GM18907 (cell line): ENCODE data around the gene MAP1B.

Experiments used
- ATAC-seq: cut with Tn5 transposase; IDR thresholded peaks from one replicate; pipeline ENCODE4 v1.9.1; 2021; ENCODE audit warnings: mild to moderate bottlenecking, moderate library complexity; ENCODE audit not compliant: unreplicated experiment

Gene MAP1B

GRCh38 chr5:72093824-72094223 is 13.5 kb upstream of the MAP1B start:
- no peak for ATAC-seq

GRCh38 chr5:72096602-72097188 is 10.6 kb upstream of the MAP1B start:
- ATAC-seq: no peak

GRCh38 chr5:72101828-72102227 is 5.4 kb upstream of the MAP1B start:
- no peak for ATAC-seq

GRCh38 chr5:72106817-72107130 is 501 bp upstream of the MAP1B start:
- no peak for ATAC-seq

- no peak for ATAC-seq
Observed at GRCh38 chr5:72107901-72108201, 576 bp downstream of the MAP1B start.

GRCh38 chr5:72108202-72109061 is 1.2 kb downstream of the MAP1B start:
- no peak for ATAC-seq

GRCh38 chr5:72109062-72109411 is 1.8 kb downstream of the MAP1B start:
- no peak for ATAC-seq

GRCh38 chr5:72109625-72110024 is 2.4 kb downstream of the MAP1B start:
- ATAC-seq: no peak

GRCh38 chr5:72110394-72111013 is 3.2 kb downstream of the MAP1B start:
- no peak for ATAC-seq

- no peak for ATAC-seq
Observed at GRCh38 chr5:72112389-72112788, 5.1 kb downstream of the MAP1B start.

- no peak for ATAC-seq
Observed at GRCh38 chr5:72114629-72115028, 7.4 kb downstream of the MAP1B start.

GRCh38 chr5:72115296-72115695 is 8.0 kb downstream of the MAP1B start:
- no peak for ATAC-seq

GRCh38 chr5:72117307-72117706 is 10.0 kb downstream of the MAP1B start:
- ATAC-seq: no peak

- no peak for ATAC-seq
Observed at GRCh38 chr5:72121052-72121779, 13.9 kb downstream of the MAP1B start.

- ATAC-seq: no peak
Observed at GRCh38 chr5:72121780-72122445, 14.6 kb downstream of the MAP1B start.

GRCh38 chr5:72122602-72123001 is 15.3 kb downstream of the MAP1B start:
- no peak for ATAC-seq

GRCh38 chr5:72123764-72124376 is 16.6 kb downstream of the MAP1B start:
- ATAC-seq: no peak

- no peak for ATAC-seq
Observed at GRCh38 chr5:72125271-72125940, 18.1 kb downstream of the MAP1B start.

- no peak for ATAC-seq
Observed at GRCh38 chr5:72125941-72126620, 18.8 kb downstream of the MAP1B start.

GRCh38 chr5:72126796-72127195 is 19.5 kb downstream of the MAP1B start:
- no peak for ATAC-seq
